DND-41 (cell line): ENCODE results near the gene FHAD1.

Source experiments
- ATAC-seq: fragments of 200-7000 bp; cut with Tn5 transposase; 3 replicates; pipeline ENCODE4 v1.9.1; 2021; ENCODE audit warnings: low read depth; ENCODE audit not compliant: insufficient read depth
- DNase-seq: peaks from one replicate; pipeline ENCODE4 v3.0.0-alpha.2; 2020
- H2AFZ ChIP-seq: 2 replicates; pipeline ENCODE4 v1.6.0; 2012; ENCODE audit warnings: low read depth, low read length
- H3K27ac ChIP-seq: 2 replicates; pipeline ENCODE4 v1.5.1; 2012; ENCODE audit warnings: low read length, inconsistent platforms
- H3K27me3 ChIP-seq: fragments of 200-600 bp; sonication (generic); 2 replicates; pipeline ENCODE4 v1.6.0; 2012; ENCODE audit warnings: low read length, mild to moderate bottlenecking, inconsistent platforms; ENCODE audit not compliant: insufficient read depth, poor library complexity
- H3K36me3 ChIP-seq: 2 replicates; pipeline ENCODE4 v1.5.1; 2012; ENCODE audit warnings: low read length, inconsistent platforms; ENCODE audit not compliant: insufficient read depth
- H3K4me1 ChIP-seq: 2 replicates; pipeline ENCODE4 v1.5.1; 2012; ENCODE audit warnings: mild to moderate bottlenecking, low read length; ENCODE audit not compliant: insufficient read depth
- H3K4me2 ChIP-seq: 2 replicates; pipeline ENCODE4 v1.6.0; 2012; ENCODE audit warnings: mild to moderate bottlenecking, moderate library complexity, low read length, inconsistent platforms; ENCODE audit not compliant: insufficient read depth
- H3K4me3 ChIP-seq, 2 experiments: fragments of 200-600 bp in 1 of 2; shearing (Covaris generic) in 1 of 2; 2 replicates each; pipeline ENCODE4 v1.5.1; 2012 to 2016; ENCODE audit warnings: inconsistent platforms in 2 of 2, low read length in 2 of 2, mild to moderate bottlenecking in 2 of 2, low read depth in 1 of 2, moderate library complexity in 1 of 2
- H3K79me2 ChIP-seq: 2 replicates; pipeline ENCODE4 v1.6.0; 2012; ENCODE audit warnings: low read length, inconsistent platforms; ENCODE audit not compliant: insufficient read depth
- H3K9ac ChIP-seq: 2 replicates; pipeline ENCODE4 v1.6.0; 2012; ENCODE audit warnings: low read depth, mild to moderate bottlenecking, inconsistent platforms, low read length, moderate library complexity
- H3K9me3 ChIP-seq: 2 replicates; pipeline ENCODE4 v1.5.1; 2012; ENCODE audit warnings: low read length, moderate library complexity, mild to moderate bottlenecking, inconsistent platforms; ENCODE audit not compliant: insufficient read depth, severe bottlenecking
- H4K20me1 ChIP-seq: 2 replicates; pipeline ENCODE4 v1.6.0; 2012; ENCODE audit warnings: low read length; ENCODE audit not compliant: insufficient read depth
- EZH2 ChIP-seq: IDR thresholded peaks from 3 replicates; pipeline ENCODE4 v1.6.1; 2012; ENCODE audit warnings: borderline replicate concordance, low read depth, mild to moderate bottlenecking, moderate library complexity, low read length, inconsistent platforms; ENCODE audit not compliant: severe bottlenecking
- TF ChIP-seq, protein P1 (sequence below): IDR thresholded peaks from 2 replicates; pipeline ENCODE4 v1.5.1; 2012; ENCODE audit warnings: borderline replicate concordance, low read length, moderate library complexity, mild to moderate bottlenecking; ENCODE audit not compliant: poor library complexity, severe bottlenecking; ENCODE audit errors: extremely low read depth

The FHAD1 gene

DNA sequence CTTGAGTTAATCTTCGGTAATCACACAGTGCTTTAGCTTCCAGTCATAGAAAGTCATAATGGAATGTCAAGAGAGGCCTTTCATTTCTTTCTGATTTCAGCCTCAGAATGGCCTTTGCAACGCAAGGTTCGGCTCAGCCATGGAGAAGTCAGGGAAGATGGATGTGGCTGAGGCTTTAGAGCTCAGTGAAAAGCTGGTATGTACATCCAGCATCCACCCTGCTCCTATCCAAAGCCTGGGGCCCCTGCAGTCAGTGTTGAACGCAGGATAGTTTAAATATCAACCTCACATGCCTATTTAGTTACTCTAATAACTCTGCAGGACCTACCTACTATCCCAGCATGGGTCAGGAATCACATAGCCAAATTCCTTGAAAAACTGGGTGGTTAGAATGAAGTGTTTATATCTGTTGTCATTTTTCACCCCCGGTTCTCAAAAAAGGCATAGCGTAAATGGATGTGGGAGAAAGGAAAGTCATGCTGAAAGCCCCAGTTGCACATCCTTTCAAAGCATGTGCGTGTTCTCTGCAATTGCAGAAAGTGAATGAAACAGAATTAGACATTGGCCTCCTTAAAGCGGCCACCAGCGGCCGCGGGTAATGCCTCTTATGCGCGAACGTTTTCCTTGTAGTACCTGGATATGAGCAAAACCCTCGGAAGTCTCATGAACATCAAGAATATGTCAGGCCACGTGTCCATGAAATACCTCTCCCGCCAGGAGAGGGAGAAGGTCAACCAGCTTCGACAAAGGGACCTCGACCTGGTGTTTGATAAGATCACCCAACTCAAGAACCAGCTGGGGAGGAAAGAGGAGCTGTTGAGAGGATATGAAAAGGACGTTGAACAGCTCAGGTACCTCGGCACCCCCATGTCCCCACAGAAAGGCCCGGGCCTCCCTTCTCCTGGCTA, 133.8 kb downstream of the FHAD1 start:
- no peaks in the 10 kb centered on the region for H3K36me3 ChIP-seq
- H4K20me1 ChIP-seq: 0 out of 2 replicates have a peak, but pooled peaks cover 2% of the 10 kb centered on the region
- TF ChIP-seq, protein P1, sequence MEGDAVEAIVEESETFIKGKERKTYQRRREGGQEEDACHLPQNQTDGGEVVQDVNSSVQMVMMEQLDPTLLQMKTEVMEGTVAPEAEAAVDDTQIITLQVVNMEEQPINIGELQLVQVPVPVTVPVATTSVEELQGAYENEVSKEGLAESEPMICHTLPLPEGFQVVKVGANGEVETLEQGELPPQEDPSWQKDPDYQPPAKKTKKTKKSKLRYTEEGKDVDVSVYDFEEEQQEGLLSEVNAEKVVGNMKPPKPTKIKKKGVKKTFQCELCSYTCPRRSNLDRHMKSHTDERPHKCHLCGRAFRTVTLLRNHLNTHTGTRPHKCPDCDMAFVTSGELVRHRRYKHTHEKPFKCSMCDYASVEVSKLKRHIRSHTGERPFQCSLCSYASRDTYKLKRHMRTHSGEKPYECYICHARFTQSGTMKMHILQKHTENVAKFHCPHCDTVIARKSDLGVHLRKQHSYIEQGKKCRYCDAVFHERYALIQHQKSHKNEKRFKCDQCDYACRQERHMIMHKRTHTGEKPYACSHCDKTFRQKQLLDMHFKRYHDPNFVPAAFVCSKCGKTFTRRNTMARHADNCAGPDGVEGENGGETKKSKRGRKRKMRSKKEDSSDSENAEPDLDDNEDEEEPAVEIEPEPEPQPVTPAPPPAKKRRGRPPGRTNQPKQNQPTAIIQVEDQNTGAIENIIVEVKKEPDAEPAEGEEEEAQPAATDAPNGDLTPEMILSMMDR: no peak
- no peak for TF ChIP-seq EZH2
- no peaks in the 10 kb centered on the region for H3K9me3 ChIP-seq
- H3K4me2 ChIP-seq: no peak overlapping the region
- H3K79me2 ChIP-seq: no peaks in the 10 kb centered on the region
- no peak overlapping the region for H3K4me3 ChIP-seq
- ATAC-seq (no peak), DNase-seq (no peak)
- no peaks in the 10 kb centered on the region for H3K4me1 ChIP-seq
- H3K27me3 ChIP-seq: peaks cover 2% of the 10 kb centered on the region
- H3K9ac ChIP-seq: no peak overlapping the region
- H3K27ac ChIP-seq: no peak overlapping the region
- H2AFZ ChIP-seq: no peak overlapping the region

DNA sequence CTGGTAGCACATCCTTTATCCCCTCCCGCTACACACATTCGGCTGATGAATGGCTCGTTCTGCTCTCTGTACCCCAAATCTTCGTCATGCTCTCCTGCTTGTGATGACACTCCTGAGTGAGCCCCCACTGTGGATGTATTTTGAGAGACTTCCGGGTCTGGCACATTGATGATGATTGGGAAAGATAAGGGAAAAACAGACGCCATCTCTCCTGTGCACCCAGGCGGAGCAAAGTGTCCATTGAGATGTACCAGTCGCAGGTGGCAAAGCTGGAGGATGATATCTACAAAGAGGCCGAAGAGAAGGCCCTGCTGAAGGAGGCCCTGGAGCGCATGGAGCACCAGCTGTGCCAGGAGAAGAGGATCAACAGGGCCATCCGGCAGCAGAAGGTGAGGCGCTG, 134.8 kb downstream of the FHAD1 start:
- ATAC-seq (no peak), DNase-seq (no peak)
- Histone ChIP-seq H3K9ac (no peak overlapping the region), H3K79me2 (no peaks in the 10 kb centered on the region), H3K27ac (no peak overlapping the region), H2AFZ (no peak overlapping the region), H3K4me1 (no peaks in the 10 kb centered on the region), H4K20me1 (0 out of 2 replicates have a peak, but pooled peaks cover 3% of the 10 kb centered on the region), H3K27me3 (peaks cover 3% of the 10 kb centered on the region), H3K4me3 (no peak overlapping the region), H3K36me3 (no peaks in the 10 kb centered on the region), H3K9me3 (no peaks in the 10 kb centered on the region), H3K4me2 (no peak overlapping the region)
- TF ChIP-seq, protein P1: no peak
- no peak for TF ChIP-seq EZH2

DNA sequence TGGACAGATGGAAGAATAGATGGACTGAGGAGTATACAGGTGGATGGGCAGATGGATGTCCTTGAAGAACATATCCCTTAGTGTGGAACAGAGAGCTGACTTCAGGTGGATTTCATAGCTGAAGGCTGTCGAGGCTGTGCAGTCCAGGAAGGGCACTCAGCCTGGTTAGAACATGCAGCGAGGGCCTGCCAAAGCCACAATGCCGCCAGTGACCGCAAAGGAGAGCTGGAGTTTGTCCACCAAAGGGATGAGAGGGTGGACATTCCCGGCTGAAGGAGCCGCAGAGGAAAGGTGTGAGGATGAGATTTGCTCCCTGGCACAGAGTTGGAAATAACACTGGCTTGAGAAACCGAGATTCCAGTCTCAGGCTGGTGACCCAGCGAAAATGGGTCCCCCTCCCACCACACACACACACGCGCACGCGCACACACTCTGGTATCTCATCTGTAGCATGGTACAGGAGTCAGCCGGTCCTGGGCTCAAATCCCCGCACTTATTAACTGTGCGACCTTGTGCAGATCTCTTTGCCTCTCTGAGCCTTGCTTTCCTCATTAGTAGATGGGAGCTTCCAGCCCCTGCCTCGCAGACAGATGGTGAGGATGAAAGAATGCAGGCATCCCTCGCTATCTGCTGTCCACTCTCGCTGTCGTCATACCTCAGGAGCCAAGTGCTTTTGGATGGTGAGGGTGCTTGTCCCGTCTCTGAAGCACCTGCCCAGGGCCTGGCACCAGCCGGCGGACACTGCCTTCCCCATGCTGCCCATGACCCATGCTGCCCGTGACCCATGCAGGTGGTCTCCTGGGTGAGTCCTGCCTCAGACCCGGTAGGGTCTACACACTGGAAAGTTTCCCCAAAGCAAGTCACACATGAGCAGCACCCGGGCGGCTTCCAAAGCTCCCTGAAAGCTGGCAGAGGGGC, 135.8 kb downstream of the FHAD1 start:
- Histone ChIP-seq H3K27ac (no peak overlapping the region), H3K4me1 (no peaks in the 10 kb centered on the region), H4K20me1 (0 out of 2 replicates have a peak, but pooled peaks cover 3% of the 10 kb centered on the region), H3K36me3 (no peaks in the 10 kb centered on the region), H3K79me2 (no peaks in the 10 kb centered on the region), H2AFZ (no peak overlapping the region), H3K9ac (no peak overlapping the region), H3K27me3 (peaks cover 3% of the 10 kb centered on the region), H3K4me3 (no peak overlapping the region), H3K9me3 (no peaks in the 10 kb centered on the region), H3K4me2 (no peak overlapping the region)
- TF ChIP-seq, protein P1: no peak
- no peak for TF ChIP-seq EZH2
- no peak for ATAC-seq
- DNase-seq: no peak
